ENCODE data around the gene SHB. TPM values are rescaled to one million over a fixed set of nuclear protein-coding genes. Genes with fewer than 3 reads are reported as not detected.

Gene SHB
- total RNA-seq, 1 experiment from 2014 or later: 28.7 TPM

GRCh38 chr9:38108326-38108725 lies 39.3 kb upstream of the SHB start:
- no peak for ATAC-seq
- intact Hi-C loops (cut with micrococcal nuclease): no loop called here
- H4K20me1 ChIP-seq (ENCODE audit: insufficient read depth): no peaks in the 10 kb centered on the region
- H3K4me3 ChIP-seq (replicated peaks in 1 of 2; ENCODE audit: low read depth in 1 of 2, low read length in 2 of 2): no peak overlapping the region
- no peaks in the 10 kb centered on the region for H3K9me2 ChIP-seq (ENCODE audit: insufficient read depth)
- no peak overlapping the region for H3K4me2 ChIP-seq (ENCODE audit: low read length)
- H2AFZ ChIP-seq (ENCODE audit: low read depth, low read length, poor library complexity, severe bottlenecking): no peak overlapping the region
- no peaks in the 10 kb centered on the region for H3K4me1 ChIP-seq (ENCODE audit: control insufficient read depth in 1 of 2, insufficient read depth in 2 of 2, low read length in 2 of 2)
- H3K9me3 ChIP-seq (ENCODE audit: control insufficient read depth in 1 of 2, insufficient read depth in 1 of 2, low read depth in 1 of 2, low read length in 2 of 2): no peaks in the 10 kb centered on the region
- H3K27me3 ChIP-seq (ENCODE audit: insufficient read depth, low read length): no peaks in the 10 kb centered on the region
- no peak overlapping the region for H3K27ac ChIP-seq (ENCODE audit: low read depth, low read length)
- no TSS peak for BruUV-seq (replicated peaks)
- ChIA-PET RAD21 (ENCODE audit: low non-redundant PET in 1 of 2, low total read pairs in 2 of 2, uncharacterized antibody in 2 of 2, unreplicated experiment in 2 of 2) (no interaction called here), CTCF (no interaction called here), POLR2A (no interaction called here)
- TF ChIP-seq TCF7L2 (IDR thresholded peaks at IDR 0.05; ENCODE audit: borderline replicate concordance, extremely low read depth, insufficient read depth, insufficient read length) (no peak), JUND (IDR thresholded peaks at IDR 0.05) (no peak), CTCF (IDR thresholded peaks at IDR 0.05 in 2 of 3, conservative IDR thresholded peaks at IDR 0.05 in 1 of 3; ENCODE audit: borderline replicate concordance in 1 of 3, insufficient read depth in 1 of 3, low read depth in 2 of 3, low read length in 2 of 3) (no peak)
- H3K79me2 ChIP-seq (ENCODE audit: insufficient read depth, low read length): no peaks in the 10 kb centered on the region
- H3K9ac ChIP-seq (ENCODE audit: low read length): no peak overlapping the region
- H3K36me3 ChIP-seq (ENCODE audit: control insufficient read depth in 1 of 2, insufficient read depth in 2 of 2, low read length in 2 of 2): no peaks in the 10 kb centered on the region
- no peak for DNase-seq (ENCODE audit: low read depth, low spot score)

- Histone ChIP-seq H2AFZ (ENCODE audit: low read depth, low read length, poor library complexity, severe bottlenecking) (no peak overlapping the region), H3K27me3 (ENCODE audit: insufficient read depth, low read length) (no peaks in the 10 kb centered on the region), H3K4me2 (ENCODE audit: low read length) (no peak overlapping the region), H3K9me3 (ENCODE audit: control insufficient read depth in 1 of 2, insufficient read depth in 1 of 2, low read depth in 1 of 2, low read length in 2 of 2) (no peaks in the 10 kb centered on the region), H3K79me2 (ENCODE audit: insufficient read depth, low read length) (no peaks in the 10 kb centered on the region), H3K4me1 (ENCODE audit: control insufficient read depth in 1 of 2, insufficient read depth in 2 of 2, low read length in 2 of 2) (no peaks in the 10 kb centered on the region), H3K4me3 (replicated peaks in 1 of 2; ENCODE audit: low read depth in 1 of 2, low read length in 2 of 2) (no peak overlapping the region), H3K9ac (ENCODE audit: low read length) (no peak overlapping the region), H3K36me3 (ENCODE audit: control insufficient read depth in 1 of 2, insufficient read depth in 2 of 2, low read length in 2 of 2) (no peaks in the 10 kb centered on the region), H4K20me1 (ENCODE audit: insufficient read depth) (no peaks in the 10 kb centered on the region), H3K27ac (ENCODE audit: low read depth, low read length) (no peak overlapping the region), H3K9me2 (ENCODE audit: insufficient read depth) (no peaks in the 10 kb centered on the region)
- RAD21 ChIA-PET (ENCODE audit: low non-redundant PET in 1 of 2, low total read pairs in 2 of 2, uncharacterized antibody in 2 of 2, unreplicated experiment in 2 of 2): no interaction called here
- POLR2A ChIA-PET: no interaction called here
- intact Hi-C loops (cut with micrococcal nuclease): no loop called here
- BruUV-seq (replicated peaks): no TSS peak
- ATAC-seq: no peak
- no peak for DNase-seq (ENCODE audit: low read depth, low spot score)
- CTCF ChIA-PET: no interaction called here
- TF ChIP-seq FOSL1 (IDR thresholded peaks at IDR 0.05; ENCODE audit: low read depth): no peak
- TF ChIP-seq SRF (IDR thresholded peaks at IDR 0.05; ENCODE audit: low read depth): no peak
- TF ChIP-seq CBX3 (IDR thresholded peaks at IDR 0.05; ENCODE audit: low read depth): no peak
- no peak for TF ChIP-seq RAD21 (IDR thresholded peaks at IDR 0.05; ENCODE audit: low read depth)
- TF ChIP-seq SIN3A (IDR thresholded peaks at IDR 0.05; ENCODE audit: low read depth): no peak
- no peak for TF ChIP-seq EZH2phosphoT487 (IDR thresholded peaks at IDR 0.05; ENCODE audit: borderline replicate concordance)
- no peak for TF ChIP-seq EZH2 (IDR thresholded peaks at IDR 0.05)
- TF ChIP-seq TCF7L2 (IDR thresholded peaks at IDR 0.05; ENCODE audit: borderline replicate concordance, extremely low read depth, insufficient read depth, insufficient read length): no peak
- TF ChIP-seq YY1 (IDR thresholded peaks at IDR 0.05; ENCODE audit: extremely low read depth, insufficient replicate concordance, low read depth, low read length): no peak
- no peak for TF ChIP-seq ZBTB33 (IDR thresholded peaks at IDR 0.05; ENCODE audit: extremely low read depth, insufficient replicate concordance, low read length)
- TF ChIP-seq CEBPB (IDR thresholded peaks at IDR 0.05; ENCODE audit: low read depth): no peak
- TF ChIP-seq EGR1 (IDR thresholded peaks at IDR 0.05; ENCODE audit: low read depth): no peak
- TF ChIP-seq POLR2A (IDR thresholded peaks at IDR 0.05; ENCODE audit: borderline replicate concordance, extremely low read depth, insufficient read depth, insufficient read length): no peak
- TF ChIP-seq MAX (IDR thresholded peaks at IDR 0.05): no peak
Measured at GRCh38 chr9:38107811-38108304, 38.8 kb upstream of the SHB start.
